ENCODE data around the gene PEAK1. TPM values are rescaled to one million over a fixed set of nuclear protein-coding genes. Genes with fewer than 3 reads are reported as not detected.
"Not testable (repeated sequence)": the region's sequence is repeated elsewhere in the genome, so short reads cannot be mapped to it uniquely, and the experiment has no call there.

Gene PEAK1
- polyA plus RNA-seq, 3 donors from 2014 or later = 0.77 to 7.2 (median 2.5) TPM

GRCh38 chr15:77282333-77282732, 137.6 kb downstream of the PEAK1 start:
- Mint-ChIP-seq H3K4me3 (no peak overlapping the region), H3K9me3 (no peaks in the 10 kb centered on the region), H3K27me3 (ENCODE audit: low read depth in 3 of 3) (no peaks in the 10 kb centered on the region), H3K4me1 (peaks cover 6 to 7% of the 10 kb centered on the region in 2 donors), H3K27ac (no peak overlapping the region), H3K36me3 (peaks cover 9 to 27% (median 18%) of the 10 kb centered on the region in 3 donors)
- DNase-seq = no peak

DNA sequence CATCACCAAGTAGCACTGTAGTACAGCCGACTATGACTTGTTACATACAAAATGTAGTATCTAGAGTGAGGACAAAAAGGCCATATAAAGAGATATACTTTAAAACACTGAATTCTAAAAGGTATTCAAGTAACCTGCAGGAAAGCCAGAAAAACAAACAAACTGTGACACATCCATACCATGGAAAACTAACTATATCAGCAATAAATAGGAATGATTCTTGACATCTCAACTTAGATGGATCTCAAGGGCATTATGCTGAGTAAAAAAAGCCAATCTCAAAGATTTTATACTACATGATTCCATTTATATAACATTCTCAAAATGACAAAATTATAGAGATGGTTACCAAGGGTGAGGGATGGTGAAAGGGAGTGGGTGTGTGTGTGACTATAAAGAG, 143.0 kb downstream of the PEAK1 start:
- no peak overlapping the region for H3K27ac Mint-ChIP-seq
- no peaks in the 10 kb centered on the region for H3K27me3 Mint-ChIP-seq (ENCODE audit: low read depth in 3 of 3)
- no peak overlapping the region for H3K4me3 Mint-ChIP-seq
- H3K9me3 Mint-ChIP-seq = no peaks in the 10 kb centered on the region
- no peak for DNase-seq
- H3K4me1 Mint-ChIP-seq = peaks cover 14 to 30% of the 10 kb centered on the region in 2 donors
- peaks cover 0 to 24% (median 12%) of the 10 kb centered on the region in 3 donors for H3K36me3 Mint-ChIP-seq

GRCh38 chr15:77276096-77276495, 143.8 kb downstream of the PEAK1 start:
- Mint-ChIP-seq H3K27me3 (ENCODE audit: low read depth in 3 of 3) (no peaks in the 10 kb centered on the region), H3K9me3 (no peaks in the 10 kb centered on the region), H3K27ac (peak overlapping the region in 1 of 6 donors; percentile 53), H3K36me3 (peaks cover 0 to 24% (median 12%) of the 10 kb centered on the region in 3 donors), H3K4me1 (peaks cover 15 to 32% of the 10 kb centered on the region in 2 donors), H3K4me3 (no peak overlapping the region)
- no peak for DNase-seq

GRCh38 chr15:77273136-77273535, 146.8 kb downstream of the PEAK1 start:
- H3K27me3 Mint-ChIP-seq (ENCODE audit: low read depth in 3 of 3); DNase-seq; H3K4me3 Mint-ChIP-seq; H3K9me3 Mint-ChIP-seq: not testable (repeated sequence)
- Mint-ChIP-seq H3K27ac (peak overlapping the region in 1 of 6 donors; percentile 41), H3K4me1 (peaks cover 8 to 26% of the 10 kb centered on the region in 2 donors), H3K36me3 (peaks cover 8 to 35% (median 33%) of the 10 kb centered on the region in 3 donors)

DNA sequence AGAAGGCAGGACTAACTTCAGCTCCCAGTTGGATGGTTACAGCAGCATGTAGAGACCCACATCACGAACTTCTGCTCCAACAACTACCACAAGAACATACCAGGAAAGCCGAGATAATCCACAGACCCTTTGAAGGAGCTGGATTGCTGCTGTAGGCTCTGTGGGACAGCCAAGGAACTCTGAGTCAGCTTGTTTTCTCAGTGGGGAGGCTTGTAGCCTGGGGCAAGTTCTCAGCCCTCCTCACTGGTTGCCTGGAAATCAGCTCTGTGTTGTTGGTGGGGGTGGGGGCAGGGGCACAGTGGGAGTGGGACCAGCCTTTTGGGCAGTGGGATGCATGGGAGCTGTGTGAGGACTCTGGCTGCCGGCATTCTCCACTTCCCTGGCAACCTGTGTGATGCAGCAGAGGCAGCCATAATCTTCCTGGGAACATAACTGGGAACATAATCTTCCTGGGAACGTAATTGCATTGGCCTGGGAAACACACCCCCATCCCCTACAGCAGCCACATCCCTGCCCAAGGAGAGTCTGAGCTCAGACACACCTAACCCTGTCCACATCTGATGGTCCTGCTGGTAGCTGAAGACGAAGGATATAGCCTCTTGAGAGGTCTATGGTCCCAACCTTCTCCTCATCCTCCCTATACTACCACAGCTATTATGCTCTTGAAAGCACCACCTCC, 153.1 kb downstream of the PEAK1 start:
- Mint-ChIP-seq H3K27ac (peak overlapping the region in 1 of 6 donors; percentile 66), H3K4me3 (no peak overlapping the region), H3K27me3 (ENCODE audit: low read depth in 3 of 3) (peaks cover 0 to 2% (median 0%) of the 10 kb centered on the region in 3 donors), H3K4me1 (peaks cover 0 to 2% of the 10 kb centered on the region in 2 donors), H3K36me3 (peaks cover 17 to 40% (median 32%) of the 10 kb centered on the region in 3 donors), H3K9me3 (peaks cover 0 to 2% (median 0%) of the 10 kb centered on the region in 6 donors)
- no peak for DNase-seq

GRCh38 chr15:77255385-77255784, 164.5 kb downstream of the PEAK1 start:
- no peaks in the 10 kb centered on the region for H3K4me1 Mint-ChIP-seq
- no peak overlapping the region for H3K27ac Mint-ChIP-seq
- no peak for DNase-seq
- no peak overlapping the region for H3K4me3 Mint-ChIP-seq
- no peaks in the 10 kb centered on the region for H3K27me3 Mint-ChIP-seq (ENCODE audit: low read depth in 3 of 3)
- H3K9me3 Mint-ChIP-seq = no peaks in the 10 kb centered on the region
- H3K36me3 Mint-ChIP-seq = peaks cover 0 to 11% (median 3%) of the 10 kb centered on the region in 3 donors

- Mint-ChIP-seq H3K36me3 (peaks cover 0 to 16% (median 10%) of the 10 kb centered on the region in 3 donors), H3K27ac (no peak overlapping the region), H3K9me3 (no peaks in the 10 kb centered on the region), H3K27me3 (ENCODE audit: low read depth in 3 of 3) (no peaks in the 10 kb centered on the region), H3K4me1 (no peaks in the 10 kb centered on the region), H3K4me3 (no peak overlapping the region)
- no peak for DNase-seq
Measured at GRCh38 chr15:77251662-77252061, 168.2 kb downstream of the PEAK1 start.

- Mint-ChIP-seq H3K4me1 (peaks cover 0 to 2% of the 10 kb centered on the region in 2 donors), H3K36me3 (peaks cover 0 to 15% (median 10%) of the 10 kb centered on the region in 3 donors), H3K27ac (peak overlapping the region in 1 of 6 donors; percentile 10), H3K4me3 (no peak overlapping the region), H3K9me3 (no peaks in the 10 kb centered on the region), H3K27me3 (ENCODE audit: low read depth in 3 of 3) (no peaks in the 10 kb centered on the region)
- no peak for DNase-seq
Measured at GRCh38 chr15:77247116-77247515, 172.8 kb downstream of the PEAK1 start.

GRCh38 chr15:77243716-77244401, 176.0 kb downstream of the PEAK1 start:
- no peak for DNase-seq
- no peaks in the 10 kb centered on the region for H3K27me3 Mint-ChIP-seq (ENCODE audit: low read depth in 3 of 3)
- peaks cover 0 to 2% of the 10 kb centered on the region in 2 donors for H3K4me1 Mint-ChIP-seq
- no peaks in the 10 kb centered on the region for H3K9me3 Mint-ChIP-seq
- no peak overlapping the region for H3K27ac Mint-ChIP-seq
- peaks cover 0 to 9% (median 3%) of the 10 kb centered on the region in 3 donors for H3K36me3 Mint-ChIP-seq
- no peak overlapping the region for H3K4me3 Mint-ChIP-seq

- Mint-ChIP-seq H3K9me3 (no peaks in the 10 kb centered on the region), H3K27ac (no peak overlapping the region), H3K36me3 (peaks cover 0 to 13% (median 3%) of the 10 kb centered on the region in 3 donors), H3K27me3 (ENCODE audit: low read depth in 3 of 3) (no peaks in the 10 kb centered on the region), H3K4me3 (no peak overlapping the region), H3K4me1 (peaks cover 0 to 2% of the 10 kb centered on the region in 2 donors)
- no peak for DNase-seq
Measured at GRCh38 chr15:77243135-77243534, 176.8 kb downstream of the PEAK1 start.

DNA sequence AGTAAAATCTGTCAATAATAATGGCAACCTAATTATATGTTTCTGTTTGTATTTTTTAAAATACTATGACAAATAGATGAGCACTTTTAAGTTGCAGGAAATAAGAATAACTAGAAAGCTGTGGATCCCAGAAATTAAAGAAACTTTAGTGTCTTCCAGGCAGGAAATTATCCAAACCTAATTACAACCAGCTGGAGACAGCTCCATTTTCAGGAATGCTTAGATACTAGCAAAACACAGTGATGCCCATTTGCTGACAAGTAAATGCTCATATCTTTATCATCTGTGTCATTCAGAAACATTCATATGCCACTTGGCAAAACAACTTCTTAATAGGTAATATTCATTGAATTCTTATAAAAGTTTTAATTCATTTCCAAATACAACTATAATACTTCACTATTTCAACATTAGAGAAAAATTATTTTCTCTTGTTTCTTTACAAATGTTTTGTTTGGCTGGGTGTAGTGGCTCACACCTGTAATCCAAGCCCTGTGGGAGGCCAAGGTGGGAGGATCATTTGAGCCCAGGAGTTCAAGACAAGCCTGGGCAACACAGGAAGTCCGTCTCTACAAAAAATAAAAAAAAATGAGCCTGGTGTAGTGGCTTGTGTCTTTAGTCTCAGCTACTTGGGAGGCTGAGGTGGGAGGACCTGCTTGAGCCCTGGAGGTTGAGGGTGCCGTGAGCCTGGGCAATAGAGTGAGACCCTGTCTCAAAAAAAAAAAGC, 179.9 kb downstream of the PEAK1 start:
- H3K4me1 Mint-ChIP-seq = peaks cover 0 to 2% of the 10 kb centered on the region in 2 donors
- DNase-seq = no peak
- H3K36me3 Mint-ChIP-seq = peaks cover 7 to 13% (median 8%) of the 10 kb centered on the region in 3 donors
- H3K27ac Mint-ChIP-seq = no peak overlapping the region
- H3K9me3 Mint-ChIP-seq = no peaks in the 10 kb centered on the region
- H3K4me3 Mint-ChIP-seq = no peak overlapping the region
- peaks cover 0 to 1% (median 0%) of the 10 kb centered on the region in 3 donors for H3K27me3 Mint-ChIP-seq (ENCODE audit: low read depth in 3 of 3)

GRCh38 chr15:77235566-77235965, 184.3 kb downstream of the PEAK1 start:
- Mint-ChIP-seq H3K4me1 (peaks cover 5 to 13% of the 10 kb centered on the region in 2 donors), H3K27me3 (ENCODE audit: low read depth in 3 of 3) (peaks cover 0 to 2% (median 0%) of the 10 kb centered on the region in 3 donors), H3K4me3 (no peak overlapping the region), H3K9me3 (no peaks in the 10 kb centered on the region), H3K27ac (no peak overlapping the region), H3K36me3 (peaks cover 10 to 18% (median 10%) of the 10 kb centered on the region in 3 donors)
- DNase-seq = no peak

- Mint-ChIP-seq H3K4me3 (no peak overlapping the region), H3K27me3 (ENCODE audit: low read depth in 3 of 3) (no peaks in the 10 kb centered on the region), H3K36me3 (peaks cover 0 to 6% (median 0%) of the 10 kb centered on the region in 3 donors), H3K9me3 (no peaks in the 10 kb centered on the region), H3K4me1 (peaks cover 23 to 41% of the 10 kb centered on the region in 2 donors), H3K27ac (peak overlapping the region in 1 of 6 donors; percentile 15)
- no peak for DNase-seq
Measured at GRCh38 chr15:77228828-77229227, 191.1 kb downstream of the PEAK1 start.

DNA sequence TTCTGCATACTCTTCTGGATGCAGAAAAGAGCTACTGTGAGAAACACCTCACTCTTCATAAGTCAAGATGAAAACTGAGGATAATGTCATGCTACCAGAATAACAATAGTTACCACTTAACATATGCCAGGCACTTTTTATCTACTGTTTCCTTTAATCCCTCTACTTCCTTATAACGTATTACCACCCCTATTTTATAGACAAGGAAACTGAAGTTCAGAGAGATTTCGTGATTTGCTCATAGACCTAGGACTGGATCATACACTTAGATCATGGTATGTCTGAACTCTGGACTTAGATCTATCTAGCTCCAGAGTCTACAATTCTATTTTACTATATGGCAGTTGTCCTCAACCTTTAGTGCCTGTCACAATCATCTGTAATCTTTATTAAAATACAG, 193.3 kb downstream of the PEAK1 start:
- Mint-ChIP-seq H3K4me1 (peaks cover 18 to 32% of the 10 kb centered on the region in 2 donors), H3K36me3 (no peaks in the 10 kb centered on the region), H3K4me3 (no peak overlapping the region), H3K9me3 (no peaks in the 10 kb centered on the region), H3K27me3 (ENCODE audit: low read depth in 3 of 3) (peaks cover 0 to 3% (median 0%) of the 10 kb centered on the region in 3 donors), H3K27ac (no peak overlapping the region)
- DNase-seq = no peak

Measured in immature natural killer cell (primary cell).